DOHH2 (cell line): Measurements from ENCODE around the gene STX1A.

Experiments
- EZH2phosphoT487 ChIP-seq: fragments of 200-600 bp; sonication (generic); IDR thresholded peaks from 2 replicates; pipeline ENCODE4 v1.6.1; 2017; ENCODE audit warnings: borderline replicate concordance, mild to moderate bottlenecking, antibody characterized with exemption, low read length, moderate library complexity, mixed read lengths
- TF ChIP-seq, protein P1 (sequence below): fragments of 200-600 bp; sonication (generic); IDR thresholded peaks from one replicate; pipeline ENCODE4 v1.5.1; 2014; ENCODE audit warnings: antibody characterized with exemption, mild to moderate bottlenecking, low read depth, low read length; ENCODE audit not compliant: poor library complexity, severe bottlenecking

DNA sequence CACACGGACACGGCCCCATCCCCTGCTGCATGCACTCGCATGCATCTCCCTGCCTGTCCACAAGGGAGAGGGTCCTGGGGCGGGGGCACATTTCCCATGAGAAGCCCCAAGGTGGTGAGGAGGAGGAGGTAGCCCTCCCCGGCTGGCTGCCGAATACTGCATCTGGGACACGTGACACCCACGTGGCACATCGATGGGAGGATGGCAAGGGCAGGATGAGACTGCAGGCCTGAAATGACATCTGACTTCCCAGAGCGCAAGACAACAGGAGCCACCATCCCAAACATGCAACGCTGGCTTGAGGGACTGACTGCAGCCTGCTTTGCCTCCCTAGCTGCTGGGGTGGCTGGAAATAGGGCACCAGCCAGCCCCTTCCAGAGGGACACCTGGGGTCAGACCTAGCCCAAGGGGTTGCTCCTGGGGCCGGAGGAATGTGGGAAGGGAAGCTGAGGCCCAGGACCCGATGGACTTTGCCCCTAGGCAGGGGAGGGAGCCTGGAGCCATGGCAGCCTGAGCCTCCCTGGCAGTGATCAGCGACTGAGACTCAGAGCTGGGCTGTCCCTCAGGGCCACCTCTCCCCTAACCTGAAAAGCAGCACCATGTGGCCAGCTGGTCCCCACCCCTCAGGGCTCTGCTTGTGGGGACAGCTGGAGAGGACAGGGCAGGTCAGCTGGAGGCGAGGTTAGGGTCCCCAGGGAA, 19.9 kb downstream of the STX1A start:
- no peak for TF ChIP-seq EZH2phosphoT487
- TF ChIP-seq, protein P1, sequence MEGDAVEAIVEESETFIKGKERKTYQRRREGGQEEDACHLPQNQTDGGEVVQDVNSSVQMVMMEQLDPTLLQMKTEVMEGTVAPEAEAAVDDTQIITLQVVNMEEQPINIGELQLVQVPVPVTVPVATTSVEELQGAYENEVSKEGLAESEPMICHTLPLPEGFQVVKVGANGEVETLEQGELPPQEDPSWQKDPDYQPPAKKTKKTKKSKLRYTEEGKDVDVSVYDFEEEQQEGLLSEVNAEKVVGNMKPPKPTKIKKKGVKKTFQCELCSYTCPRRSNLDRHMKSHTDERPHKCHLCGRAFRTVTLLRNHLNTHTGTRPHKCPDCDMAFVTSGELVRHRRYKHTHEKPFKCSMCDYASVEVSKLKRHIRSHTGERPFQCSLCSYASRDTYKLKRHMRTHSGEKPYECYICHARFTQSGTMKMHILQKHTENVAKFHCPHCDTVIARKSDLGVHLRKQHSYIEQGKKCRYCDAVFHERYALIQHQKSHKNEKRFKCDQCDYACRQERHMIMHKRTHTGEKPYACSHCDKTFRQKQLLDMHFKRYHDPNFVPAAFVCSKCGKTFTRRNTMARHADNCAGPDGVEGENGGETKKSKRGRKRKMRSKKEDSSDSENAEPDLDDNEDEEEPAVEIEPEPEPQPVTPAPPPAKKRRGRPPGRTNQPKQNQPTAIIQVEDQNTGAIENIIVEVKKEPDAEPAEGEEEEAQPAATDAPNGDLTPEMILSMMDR = no peak
